GM12874 (cell line): Measurements from ENCODE around the gene SETD6.

Experiments
- TF ChIP-seq, protein P1 (sequence below): IDR thresholded peaks from 2 replicates; pipeline ENCODE4 v1.5.1; 2011; ENCODE audit warnings: low read depth, mild to moderate bottlenecking, control low read depth, low read length, moderate library complexity; ENCODE audit not compliant: insufficient read depth

SETD6 gene, protein sequence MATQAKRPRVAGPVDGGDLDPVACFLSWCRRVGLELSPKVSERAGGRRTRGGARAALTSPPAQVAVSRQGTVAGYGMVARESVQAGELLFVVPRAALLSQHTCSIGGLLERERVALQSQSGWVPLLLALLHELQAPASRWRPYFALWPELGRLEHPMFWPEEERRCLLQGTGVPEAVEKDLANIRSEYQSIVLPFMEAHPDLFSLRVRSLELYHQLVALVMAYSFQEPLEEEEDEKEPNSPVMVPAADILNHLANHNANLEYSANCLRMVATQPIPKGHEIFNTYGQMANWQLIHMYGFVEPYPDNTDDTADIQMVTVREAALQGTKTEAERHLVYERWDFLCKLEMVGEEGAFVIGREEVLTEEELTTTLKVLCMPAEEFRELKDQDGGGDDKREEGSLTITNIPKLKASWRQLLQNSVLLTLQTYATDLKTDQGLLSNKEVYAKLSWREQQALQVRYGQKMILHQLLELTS

GRCh38 chr16:58515125-58515870 is at the start of gene SETD6:
SETD6 (plus strand) TSS chr16:58515517; CDS start chr16:58515538, 21 bp downstream.
- TF ChIP-seq, protein P1, sequence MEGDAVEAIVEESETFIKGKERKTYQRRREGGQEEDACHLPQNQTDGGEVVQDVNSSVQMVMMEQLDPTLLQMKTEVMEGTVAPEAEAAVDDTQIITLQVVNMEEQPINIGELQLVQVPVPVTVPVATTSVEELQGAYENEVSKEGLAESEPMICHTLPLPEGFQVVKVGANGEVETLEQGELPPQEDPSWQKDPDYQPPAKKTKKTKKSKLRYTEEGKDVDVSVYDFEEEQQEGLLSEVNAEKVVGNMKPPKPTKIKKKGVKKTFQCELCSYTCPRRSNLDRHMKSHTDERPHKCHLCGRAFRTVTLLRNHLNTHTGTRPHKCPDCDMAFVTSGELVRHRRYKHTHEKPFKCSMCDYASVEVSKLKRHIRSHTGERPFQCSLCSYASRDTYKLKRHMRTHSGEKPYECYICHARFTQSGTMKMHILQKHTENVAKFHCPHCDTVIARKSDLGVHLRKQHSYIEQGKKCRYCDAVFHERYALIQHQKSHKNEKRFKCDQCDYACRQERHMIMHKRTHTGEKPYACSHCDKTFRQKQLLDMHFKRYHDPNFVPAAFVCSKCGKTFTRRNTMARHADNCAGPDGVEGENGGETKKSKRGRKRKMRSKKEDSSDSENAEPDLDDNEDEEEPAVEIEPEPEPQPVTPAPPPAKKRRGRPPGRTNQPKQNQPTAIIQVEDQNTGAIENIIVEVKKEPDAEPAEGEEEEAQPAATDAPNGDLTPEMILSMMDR, result no peak

DNA sequence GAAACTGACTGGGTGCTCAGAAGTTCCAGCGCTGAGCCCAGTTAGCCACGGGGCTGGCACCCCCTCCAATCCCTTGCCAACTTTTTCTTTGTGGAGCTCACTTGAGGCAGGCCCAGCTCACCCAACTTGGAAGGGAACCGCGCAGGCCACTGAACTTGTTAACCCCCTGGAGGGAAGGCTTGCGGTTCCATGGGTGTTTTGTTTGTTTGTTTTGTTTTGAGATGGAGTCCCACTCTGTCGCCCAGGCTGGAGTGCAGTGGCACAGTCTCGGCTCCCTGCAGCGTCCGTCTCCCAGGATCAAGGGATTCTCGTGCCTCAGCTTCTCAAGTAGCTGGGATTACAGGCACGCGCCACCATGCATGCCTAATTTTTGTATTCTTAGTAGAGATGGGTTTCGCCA is 49.5 kb upstream of the SETD6 start:
- TF ChIP-seq, protein P1, result no peak

GRCh38 chr16:58466396-58466795 is 48.9 kb upstream of the SETD6 start:
- TF ChIP-seq, protein P1, result no peak

DNA sequence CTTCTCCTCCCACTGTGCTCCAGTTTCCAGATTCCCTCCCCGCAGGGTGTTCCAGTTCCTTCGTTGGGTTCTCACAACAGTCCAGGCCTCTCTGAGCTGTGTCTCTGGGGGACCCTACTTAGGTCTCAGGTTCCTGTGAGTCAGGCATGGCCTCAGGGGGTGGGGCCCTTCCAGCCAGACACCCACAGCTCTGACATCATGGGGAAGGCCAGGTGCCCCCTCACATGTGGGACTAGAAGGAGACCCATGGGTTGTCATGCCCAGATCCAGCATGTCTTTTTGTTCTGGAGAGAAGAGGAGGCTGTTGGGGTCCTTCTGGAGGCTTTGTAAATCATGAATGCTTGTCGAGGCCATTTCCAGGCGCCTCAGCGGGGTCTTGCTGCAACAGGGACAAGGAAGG is 47.4 kb upstream of the SETD6 start:
- TF ChIP-seq, protein P1, result no peak

GRCh38 chr16:58471209-58471975 is 43.9 kb upstream of the SETD6 start:
- TF ChIP-seq, protein P1, result no peak

DNA sequence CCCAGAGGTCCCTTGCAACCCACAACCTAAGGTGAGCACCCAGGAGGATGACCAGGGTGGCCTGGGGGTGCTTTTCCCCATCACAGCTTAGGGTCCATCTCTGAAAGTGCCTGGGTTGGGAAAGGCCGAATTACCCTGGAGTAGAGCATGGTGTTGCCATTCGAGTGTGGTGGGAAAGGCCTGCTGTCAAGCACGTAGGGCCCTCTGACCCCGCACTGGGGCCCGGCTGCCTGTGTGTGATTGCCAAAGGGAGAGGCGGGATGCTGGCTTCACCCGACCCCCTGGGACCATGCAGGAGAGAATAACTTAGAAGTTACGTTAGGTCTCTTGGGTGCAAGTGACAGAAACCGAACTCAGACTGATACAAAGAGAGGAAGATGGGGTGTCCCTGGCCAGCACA is 43.1 kb upstream of the SETD6 start:
- TF ChIP-seq, protein P1, result no peak

DNA sequence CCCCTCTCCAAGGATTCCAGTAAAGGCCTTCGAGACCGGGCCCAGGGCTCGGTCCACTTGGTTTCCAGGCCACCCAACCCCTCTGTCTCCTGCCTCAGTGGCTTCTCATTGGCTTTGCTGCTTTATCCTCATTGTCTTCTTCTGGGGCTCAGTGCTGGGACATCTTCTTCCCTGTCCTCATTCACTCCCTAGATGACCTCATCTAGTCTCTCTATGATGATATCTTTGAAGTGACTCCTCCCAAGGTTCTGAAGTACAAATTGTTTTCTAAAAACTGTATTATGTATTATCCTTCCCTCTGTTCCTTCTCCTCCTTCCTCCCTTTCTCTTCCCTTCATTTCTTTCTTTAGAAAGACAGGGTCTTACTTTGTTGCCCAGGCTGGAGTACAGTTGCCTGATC is 42.5 kb upstream of the SETD6 start:
- TF ChIP-seq, protein P1, result no peak
